GM21423 (cell line): Measurements from ENCODE around the gene CASTOR1.
A peak's percentile ranks its signal among the peaks of the same experiment; 100 is the strongest.
"Not testable (repeated sequence)": the region's sequence is repeated elsewhere in the genome, so short reads cannot be mapped to it uniquely, and the experiment has no call there.

Source experiments
- ATAC-seq: cut with Tn5 transposase; IDR thresholded peaks from one replicate; pipeline ENCODE4 v1.9.1; 2021; ENCODE audit warnings: mild to moderate bottlenecking, moderate library complexity; ENCODE audit not compliant: unreplicated experiment

The CASTOR1 gene

DNA sequence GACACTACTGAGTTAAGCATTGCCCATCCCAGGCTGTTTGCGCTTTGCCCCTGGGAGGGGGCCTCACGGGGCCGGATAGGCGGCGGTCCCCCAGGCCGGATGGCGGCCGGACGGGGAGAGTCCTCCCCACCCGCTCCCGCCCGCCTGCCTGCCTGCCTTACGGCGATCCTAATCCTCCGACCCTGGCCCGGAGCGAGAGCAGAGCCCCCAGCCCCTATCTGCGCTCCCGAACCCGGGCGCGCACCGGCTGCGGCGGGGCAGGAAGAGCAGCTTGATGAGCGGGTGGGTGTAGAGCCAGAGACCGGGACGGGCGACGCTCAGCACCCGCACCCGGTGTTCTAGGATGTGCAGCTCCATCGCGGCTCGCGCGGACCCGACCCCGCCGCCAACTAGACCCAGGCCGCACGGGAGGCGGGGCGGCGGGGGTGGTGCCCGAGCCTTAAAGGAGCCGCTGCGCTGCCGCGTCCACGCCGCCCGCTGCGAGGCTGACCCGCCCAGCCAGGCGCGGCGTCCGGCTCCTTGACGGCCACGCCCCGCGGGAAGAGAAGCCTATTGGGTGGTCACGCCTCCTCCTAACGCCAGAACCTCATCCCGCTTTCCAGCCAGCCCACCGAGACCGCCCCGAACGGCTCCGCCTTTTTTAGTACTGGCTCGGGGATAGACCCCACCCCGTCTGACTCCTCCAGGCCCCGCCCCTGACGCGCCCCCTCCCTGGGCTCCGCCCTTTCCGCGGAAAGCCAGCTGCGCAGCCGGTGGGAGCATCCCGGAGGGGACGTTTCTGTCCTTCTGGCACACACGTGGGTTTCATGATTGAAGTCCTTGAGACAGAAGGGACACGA, at the start of gene CASTOR1:
TSS of gene CASTOR1 (minus strand) at position 365 of the 839 bp plus-strand sequence. CDS start at position 357, 8 bp downstream.
- peak; percentile 63 for ATAC-seq

DNA sequence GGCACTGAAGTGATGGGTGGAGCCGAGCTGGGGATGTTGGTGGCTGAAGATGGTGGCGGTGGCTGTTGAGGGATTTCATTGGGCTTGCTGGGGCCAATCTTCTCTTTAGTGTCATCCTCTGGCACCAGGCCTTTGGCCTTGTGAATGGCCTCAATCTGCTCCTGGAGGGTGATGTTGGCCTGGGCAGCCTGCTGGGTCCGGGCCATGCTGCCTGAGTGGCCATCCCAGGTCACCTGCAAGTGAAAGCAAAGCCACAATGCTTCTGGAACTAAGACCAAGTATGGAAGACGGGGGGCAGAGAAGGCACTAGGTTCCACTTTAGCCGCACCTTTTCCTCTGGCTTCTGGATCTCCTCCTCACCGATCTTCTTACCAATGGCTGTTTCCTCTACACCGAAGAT, 49.5 kb upstream of the CASTOR1 start:
- ATAC-seq: no peak

GRCh38 chr22:30338341-30338740, 49.0 kb upstream of the CASTOR1 start:
- ATAC-seq: not testable (repeated sequence)

GRCh38 chr22:30337461-30337778, 48.1 kb upstream of the CASTOR1 start:
- no peak for ATAC-seq

DNA sequence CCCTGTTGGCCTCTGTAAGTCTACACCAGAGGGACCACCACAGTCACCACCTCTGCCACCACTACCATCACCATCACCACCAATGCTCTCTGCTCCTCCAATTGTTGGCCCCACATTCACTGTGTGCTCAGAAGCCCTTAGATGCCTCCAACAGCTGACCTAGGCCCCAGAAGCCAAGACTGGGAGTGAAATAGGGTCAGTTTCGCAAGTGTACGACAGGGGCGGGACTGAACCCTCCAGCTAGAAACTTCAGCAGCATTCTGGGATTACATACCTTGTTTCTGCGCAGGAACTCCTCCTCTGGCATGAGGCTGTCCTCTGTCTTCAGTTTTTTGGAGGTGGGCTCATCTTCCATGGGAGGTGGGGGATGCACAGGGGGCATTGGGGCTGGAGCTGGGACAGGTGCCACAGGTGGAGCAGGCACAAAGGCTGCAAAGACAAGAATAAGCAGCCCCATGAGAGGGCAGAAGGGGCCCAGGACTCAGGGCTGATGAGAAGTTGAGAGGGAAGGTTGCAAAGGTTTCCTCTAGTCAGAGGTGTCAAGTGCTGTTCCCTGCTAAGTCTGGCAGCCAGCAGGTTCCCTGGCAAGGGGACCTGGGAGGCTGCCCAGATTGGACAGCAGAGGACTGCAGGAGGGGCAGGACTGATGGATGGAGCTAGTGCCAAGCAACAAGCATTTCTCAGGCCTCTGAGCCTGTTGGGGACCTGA, 47.6 kb upstream of the CASTOR1 start:
- no peak for ATAC-seq

GRCh38 chr22:30335236-30335635, 45.9 kb upstream of the CASTOR1 start:
- ATAC-seq: no peak

DNA sequence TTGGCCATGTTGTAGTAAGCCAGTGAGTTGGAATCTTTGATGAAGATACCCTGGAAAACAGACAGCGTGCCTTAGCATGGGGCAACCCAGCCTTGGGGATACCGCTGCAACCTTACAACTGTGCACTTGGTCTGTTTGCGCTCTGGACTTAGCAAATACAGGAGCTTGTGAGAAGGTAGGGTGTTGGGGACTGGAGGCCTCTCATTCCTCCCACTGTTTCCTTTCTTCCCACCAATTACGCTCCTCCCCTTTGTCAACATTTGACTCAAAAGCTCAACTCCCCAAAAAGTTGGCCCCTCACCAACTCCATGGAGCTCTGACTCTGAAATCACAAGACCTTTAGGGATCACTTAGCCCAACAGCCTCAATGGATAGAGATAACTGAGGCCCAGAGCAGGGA, 45.3 kb upstream of the CASTOR1 start:
- ATAC-seq: no peak

DNA sequence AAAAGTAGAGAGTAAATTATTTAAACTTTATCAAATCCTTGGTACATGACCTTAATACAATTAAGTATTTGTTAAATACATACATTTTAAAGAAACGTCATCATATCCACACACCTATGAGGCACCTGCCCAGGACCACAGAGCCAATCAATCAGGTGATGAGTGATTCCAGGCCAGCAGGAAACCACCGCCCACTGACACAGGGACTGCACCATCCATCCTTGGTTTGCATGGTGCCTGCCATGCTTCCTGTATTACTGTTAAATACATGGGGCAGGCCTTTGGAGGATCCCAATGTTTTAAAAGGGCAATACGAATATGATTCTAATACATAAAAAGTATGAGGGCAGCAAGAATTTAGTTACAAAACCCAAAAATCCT, 44.4 kb upstream of the CASTOR1 start:
- no peak for ATAC-seq

DNA sequence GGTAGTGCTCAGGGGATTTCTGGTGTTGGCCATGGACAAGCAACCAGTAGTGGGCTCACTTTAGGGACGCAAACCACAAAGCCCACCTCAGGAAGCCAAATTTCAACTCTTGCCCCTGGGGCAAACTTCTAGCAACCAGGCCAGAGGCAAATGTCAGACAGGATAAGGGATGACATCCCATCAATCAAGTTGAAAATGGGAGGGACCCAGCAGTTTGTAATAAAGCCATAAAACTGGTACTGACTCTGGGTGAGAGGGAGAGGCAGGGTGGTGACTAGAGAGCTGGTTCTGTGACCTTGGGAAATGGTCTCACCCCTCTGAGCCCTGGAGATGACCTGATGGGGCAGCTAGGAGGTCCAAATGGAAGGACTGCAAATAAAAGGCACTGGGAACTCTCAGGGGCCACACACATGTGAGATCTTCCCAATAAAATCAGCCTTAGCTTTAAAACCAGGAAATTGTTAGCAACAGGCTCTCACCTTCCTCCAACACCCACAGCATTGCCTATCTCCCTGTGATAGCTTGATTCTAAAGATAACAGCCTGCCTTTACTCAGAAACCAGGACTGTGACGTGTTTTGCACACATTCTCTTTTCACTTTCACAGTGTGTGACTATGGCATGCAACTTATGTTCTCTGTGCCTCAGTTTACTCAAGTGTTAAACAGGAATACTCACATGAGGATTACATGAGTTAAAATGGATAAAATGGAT, 43.8 kb upstream of the CASTOR1 start:
- no peak for ATAC-seq

- ATAC-seq: no peak
These were observed 43.2 kb upstream of the CASTOR1 start for GRCh38 chr22:30332551-30332950.

- ATAC-seq: no peak
These were observed 39.3 kb upstream of the CASTOR1 start for GRCh38 chr22:30328466-30329049.

DNA sequence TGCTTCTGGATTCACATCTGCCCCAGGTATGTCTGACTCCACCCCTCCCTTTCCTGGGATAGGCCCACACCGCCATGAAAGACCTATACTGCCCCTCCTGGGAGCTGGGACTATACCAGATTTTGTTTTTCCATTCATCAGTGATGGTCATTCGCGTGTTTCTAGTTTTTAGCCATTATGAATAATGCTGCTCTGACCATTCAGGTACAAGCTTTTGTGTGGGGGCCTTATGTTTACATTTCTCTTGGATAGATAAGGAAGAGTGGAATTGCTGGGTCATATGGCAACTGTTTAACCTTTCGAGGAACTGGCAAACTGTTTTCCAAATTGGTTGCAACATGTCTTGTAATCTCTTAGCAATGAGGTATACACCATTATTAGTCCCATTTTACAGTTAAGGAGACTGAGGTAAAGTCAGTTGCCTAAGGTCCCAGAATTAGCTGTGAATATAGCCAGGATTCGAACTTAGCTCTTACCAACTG, 38.6 kb upstream of the CASTOR1 start:
- no peak for ATAC-seq

GRCh38 chr22:30326706-30327362, 37.5 kb upstream of the CASTOR1 start, which contains the start of gene TBC1D10A:
Gene TBC1D10A, minus strand, starts transcription at chr22:30326941. Its CDS starts 60 bp downstream, at chr22:30326881.
- peak; percentile 90 for ATAC-seq

DNA sequence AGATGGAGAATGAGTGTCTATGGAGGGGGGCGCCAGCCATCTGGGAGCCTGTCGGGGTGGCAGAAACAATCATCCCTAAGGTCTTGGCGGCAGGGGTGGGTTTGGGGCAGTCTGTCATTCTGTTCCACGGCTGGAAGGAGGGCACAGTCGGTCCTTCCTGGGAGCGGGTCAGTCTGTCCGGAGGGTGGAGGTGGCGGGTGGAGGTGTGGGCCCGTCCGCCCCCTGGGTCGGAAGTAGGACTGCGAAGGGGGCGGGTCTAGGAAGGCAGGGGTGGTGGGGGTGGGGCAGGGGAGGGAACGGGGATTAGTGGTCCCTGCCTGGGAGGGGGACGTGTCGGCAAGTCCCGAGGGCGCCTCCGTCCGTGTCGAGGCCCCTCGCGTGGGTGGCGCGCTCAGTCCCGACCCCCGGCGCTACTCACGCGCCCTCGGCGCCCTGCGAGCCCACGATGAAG, 37.0 kb upstream of the CASTOR1 start:
- ATAC-seq: peak; percentile 16

DNA sequence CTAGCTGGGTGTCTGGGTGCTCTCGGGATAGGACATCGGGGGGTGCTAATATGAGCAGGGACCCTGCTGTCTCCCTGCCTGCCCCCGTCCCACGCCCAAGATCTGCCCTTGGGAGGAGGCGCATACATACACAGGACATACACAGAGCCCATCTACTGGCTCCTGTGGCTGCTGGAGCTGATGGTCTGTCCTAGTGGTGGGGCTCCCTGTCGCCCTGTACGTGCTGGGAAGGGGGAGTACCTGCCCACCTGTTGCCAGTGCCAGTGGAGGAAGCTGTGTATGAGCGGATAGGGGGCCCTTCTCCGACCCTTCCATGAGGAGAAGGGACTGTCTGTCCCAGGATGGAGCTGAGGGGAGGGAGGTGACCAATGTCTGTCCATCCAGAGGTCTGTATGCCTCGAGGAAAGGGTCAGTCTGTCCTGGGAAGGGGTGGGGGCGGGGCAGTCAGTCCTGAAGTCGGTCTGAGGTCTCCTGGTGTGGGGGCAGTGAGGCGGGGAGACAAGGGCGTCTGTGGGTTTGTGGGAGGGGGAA, 36.5 kb upstream of the CASTOR1 start:
- no peak for ATAC-seq

- ATAC-seq: no peak
These were observed 35.9 kb upstream of the CASTOR1 start for GRCh38 chr22:30325065-30325720.

- ATAC-seq: no peak
These were observed 34.9 kb upstream of the CASTOR1 start for GRCh38 chr22:30324014-30324730.

DNA sequence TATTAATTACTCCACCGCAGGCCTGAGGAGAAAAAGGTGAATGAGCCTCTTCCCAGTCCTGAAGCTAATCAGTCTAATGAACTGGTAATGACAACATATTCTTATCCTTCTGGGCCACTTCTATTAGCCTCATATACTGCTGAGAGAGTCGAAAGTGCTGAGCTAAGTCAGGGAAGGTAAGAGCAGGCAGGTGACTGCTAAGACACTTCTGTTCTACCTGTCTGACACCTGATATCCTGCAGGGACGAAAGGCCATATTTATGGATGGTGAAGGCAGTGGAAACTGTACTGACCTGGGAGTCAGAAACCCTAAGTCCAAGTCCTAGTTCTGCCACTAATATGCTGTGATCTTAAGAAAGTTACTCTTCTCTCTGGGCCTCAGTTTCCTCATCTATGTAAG, 33.9 kb upstream of the CASTOR1 start:
- no peak for ATAC-seq

DNA sequence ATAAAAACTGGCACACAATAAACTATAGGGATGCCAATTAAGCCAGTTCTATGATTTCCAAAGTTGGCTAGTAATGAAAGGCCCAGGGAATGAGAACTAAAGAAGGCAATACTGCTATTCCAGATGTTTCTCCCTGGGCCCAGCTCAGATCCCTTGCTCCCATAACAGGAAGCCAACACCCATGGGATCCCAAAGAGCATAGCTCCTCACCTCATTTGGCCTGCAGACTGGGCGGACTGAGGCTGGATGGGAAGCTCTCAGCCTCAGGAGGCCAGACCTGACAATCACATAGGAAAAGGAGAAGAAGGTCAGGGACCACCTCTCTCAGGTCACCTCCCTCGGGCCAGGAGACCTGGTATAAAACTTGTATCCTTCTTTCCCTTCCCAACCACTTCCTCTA, 32.2 kb upstream of the CASTOR1 start:
- ATAC-seq: no peak
